Mesenchymal stem cell (in vitro differentiated cells and primary cell): ENCODE data around the gene TTLL13.

ENCODE experiments used
- DNase-seq: peaks from one replicate; pipeline ENCODE4 v3.0.0-alpha.2; 2013
- H2AFZ ChIP-seq: one replicate; pipeline ENCODE4 v1.6.1; 2013; ENCODE audit warnings: low read depth, mild to moderate bottlenecking, control low read depth, inconsistent platforms, low read length, moderate library complexity
- H2AK5ac ChIP-seq: 2 replicates; pipeline ENCODE4 v1.6.1; 2013; ENCODE audit warnings: low read length, moderate library complexity, mild to moderate bottlenecking, inconsistent platforms; ENCODE audit not compliant: severe bottlenecking
- H2BK120ac ChIP-seq: one replicate; pipeline ENCODE4 v1.6.1; 2013; ENCODE audit warnings: low read depth, mild to moderate bottlenecking, inconsistent platforms, low read length, moderate library complexity
- H2BK12ac ChIP-seq, 2 experiments: one replicate each; pipeline ENCODE4 v1.6.1; 2013; ENCODE audit warnings: inconsistent platforms in 2 of 2, low read length in 2 of 2, mild to moderate bottlenecking in 2 of 2, moderate library complexity in 2 of 2, control low read depth in 1 of 2
- H2BK15ac ChIP-seq: one replicate; pipeline ENCODE4 v1.6.1; 2013; ENCODE audit warnings: mild to moderate bottlenecking, low read depth, inconsistent platforms; ENCODE audit not compliant: poor library complexity, severe bottlenecking
- H2BK5ac ChIP-seq: 2 replicates; pipeline ENCODE4 v1.6.1; 2013; ENCODE audit warnings: low read depth, mild to moderate bottlenecking, low read length, control low read depth, inconsistent platforms; ENCODE audit not compliant: poor library complexity, severe bottlenecking
- H3K14ac ChIP-seq, 2 experiments: one replicate each; pipeline ENCODE4 v1.6.1; 2013; ENCODE audit warnings: inconsistent platforms in 2 of 2, low read length in 2 of 2, control low read depth in 1 of 2, mild to moderate bottlenecking in 1 of 2, moderate library complexity in 1 of 2
- H3K18ac ChIP-seq, 2 experiments: one replicate each; pipeline ENCODE4 v1.6.1; 2013; ENCODE audit warnings: inconsistent platforms in 2 of 2, low read length in 2 of 2, control low read depth in 1 of 2, low read depth in 1 of 2, mild to moderate bottlenecking in 1 of 2
- H3K23ac ChIP-seq, 2 experiments: one replicate each; pipeline ENCODE4 v1.6.1; 2013; ENCODE audit warnings: inconsistent platforms in 2 of 2, low read length in 2 of 2, mild to moderate bottlenecking in 2 of 2, moderate library complexity in 2 of 2, control low read depth in 1 of 2
- H3K27ac ChIP-seq: 2 replicates; pipeline ENCODE4 v1.5.1; 2013; ENCODE audit warnings: mild to moderate bottlenecking, moderate library complexity, low read length, control low read depth, inconsistent platforms; ENCODE audit not compliant: poor library complexity, severe bottlenecking
- H3K27me3 ChIP-seq, 2 experiments: 2 replicates each; pipeline versions ENCODE4 v1.6.1 to v1.7.0; 2013; ENCODE audit warnings: low read length in 2 of 2, mild to moderate bottlenecking in 2 of 2, moderate library complexity in 2 of 2, control low read depth in 1 of 2, inconsistent platforms in 1 of 2; ENCODE audit not compliant: control insufficient read depth in 1 of 2, insufficient read depth in 1 of 2
- H3K36me3 ChIP-seq, 2 experiments: 2 replicates each; pipeline versions ENCODE4 v1.6.1 to v1.7.0; 2013; ENCODE audit warnings: low read length in 2 of 2, control low read depth in 1 of 2, inconsistent platforms in 1 of 2, low read depth in 1 of 2, mild to moderate bottlenecking in 1 of 2; ENCODE audit not compliant: insufficient read depth in 2 of 2, control insufficient read depth in 1 of 2
- H3K4ac ChIP-seq, 2 experiments: one replicate each; pipeline ENCODE4 v1.6.1; 2013; ENCODE audit warnings: inconsistent platforms in 2 of 2, low read length in 2 of 2, mild to moderate bottlenecking in 2 of 2, moderate library complexity in 2 of 2, control low read depth in 1 of 2, low read depth in 1 of 2
- H3K4me1 ChIP-seq: 2 replicates; pipeline ENCODE4 v1.6.1; 2013; ENCODE audit warnings: low read depth, low read length, control low read depth; ENCODE audit not compliant: control insufficient read depth, insufficient read depth
- H3K4me2 ChIP-seq: 2 replicates; pipeline ENCODE4 v1.6.1; 2013; ENCODE audit warnings: low read length, mild to moderate bottlenecking, inconsistent platforms; ENCODE audit not compliant: poor library complexity, severe bottlenecking
- H3K4me3 ChIP-seq, 2 experiments: 2 replicates each; pipeline versions ENCODE4 v1.5.1 to v1.7.0; 2013; ENCODE audit warnings: low read length in 2 of 2, mild to moderate bottlenecking in 2 of 2, control low read depth in 1 of 2, low read depth in 1 of 2; ENCODE audit not compliant: insufficient read depth in 1 of 2
- H3K79me1 ChIP-seq: replicated peaks from 2 replicates; pipeline ENCODE4 v1.6.1; 2013; ENCODE audit warnings: mild to moderate bottlenecking, control low read depth, low read length, inconsistent platforms; ENCODE audit not compliant: poor library complexity, severe bottlenecking
- H3K9ac ChIP-seq: 2 replicates; pipeline ENCODE4 v1.7.0; 2013; ENCODE audit warnings: mild to moderate bottlenecking, low read length, moderate library complexity
- H3K9me3 ChIP-seq: 2 replicates; pipeline ENCODE4 v1.7.0; 2013; ENCODE audit warnings: mild to moderate bottlenecking, low read length; ENCODE audit not compliant: control insufficient read depth
- H4K8ac ChIP-seq: one replicate; pipeline ENCODE4 v1.6.1; 2013; ENCODE audit warnings: inconsistent platforms, mild to moderate bottlenecking, low read length, moderate library complexity
- H4K91ac ChIP-seq: one replicate; pipeline ENCODE4 v1.6.1; 2013; ENCODE audit warnings: mild to moderate bottlenecking, low read length, inconsistent platforms
- WGBS: methylation state at CpG from one replicate; pipeline ENCODE4 v1.1.7; 2013; ENCODE audit warnings: mixed read lengths; 5-methylcytosine and 5-hydroxymethylcytosine counted together

The TTLL13 gene

GRCh38 chr15:90223441-90224165 is 25.8 kb upstream of the TTLL13 start:
- Histone ChIP-seq H3K36me3 (peaks cover 54 to 62% of the 10 kb centered on the region in 2 experiments), H4K8ac (no peak overlapping the region), H4K91ac (no peak overlapping the region), H2BK120ac (no peak overlapping the region), H3K9ac (no peak overlapping the region), H3K4ac (no peak overlapping the region), H3K79me1 (peaks cover 24% of the 10 kb centered on the region), H3K4me2 (no peak overlapping the region), H2BK15ac (no peak overlapping the region), H3K14ac (no peak overlapping the region), H2AK5ac (peak overlapping the region; percentile 9), H2BK5ac (no peak overlapping the region), H3K23ac (no peak overlapping the region), H3K4me3 (no peak overlapping the region), H2AFZ (no peak overlapping the region), H2BK12ac (no peak overlapping the region), H3K4me1 (peaks cover 21% of the 10 kb centered on the region), H3K27ac (no peak overlapping the region), H3K18ac (no peak overlapping the region), H3K9me3 (no peaks in the 10 kb centered on the region), H3K27me3 (no peaks in the 10 kb centered on the region)
- WGBS: 95% methylated on average over 22 of the region's 22 CpGs
- DNase-seq: no peak

GRCh38 chr15:90225047-90225446 is 24.3 kb upstream of the TTLL13 start:
- H3K18ac ChIP-seq: no peak overlapping the region
- H3K4me1 ChIP-seq: peaks cover 19% of the 10 kb centered on the region
- H2BK15ac ChIP-seq: no peak overlapping the region
- no peaks in the 10 kb centered on the region for H3K9me3 ChIP-seq
- H3K23ac ChIP-seq: no peak overlapping the region
- peak overlapping the region; percentile 18 for H4K91ac ChIP-seq
- no peak overlapping the region for H2BK12ac ChIP-seq
- 96% methylated on average over 17 of the region's 17 CpGs for WGBS
- peaks cover 16% of the 10 kb centered on the region for H3K79me1 ChIP-seq
- H3K4ac ChIP-seq: no peak overlapping the region
- DNase-seq: no peak
- H3K36me3 ChIP-seq: peaks cover 63 to 69% of the 10 kb centered on the region in 2 experiments
- no peak overlapping the region for H3K4me3 ChIP-seq
- H2AK5ac ChIP-seq: no peak overlapping the region
- no peak overlapping the region for H2BK120ac ChIP-seq
- H3K14ac ChIP-seq: no peak overlapping the region
- H2BK5ac ChIP-seq: no peak overlapping the region
- no peak overlapping the region for H4K8ac ChIP-seq
- no peaks in the 10 kb centered on the region for H3K27me3 ChIP-seq
- H3K4me2 ChIP-seq: no peak overlapping the region
- no peak overlapping the region for H3K9ac ChIP-seq
- no peak overlapping the region for H3K27ac ChIP-seq
- no peak overlapping the region for H2AFZ ChIP-seq

- Histone ChIP-seq H2BK12ac (no peak overlapping the region), H3K9me3 (no peaks in the 10 kb centered on the region), H2BK15ac (no peak overlapping the region), H3K4me2 (no peak overlapping the region), H3K23ac (no peak overlapping the region), H3K27ac (no peak overlapping the region), H2BK120ac (no peak overlapping the region), H3K4me1 (peaks cover 19% of the 10 kb centered on the region), H4K8ac (no peak overlapping the region), H2AFZ (no peak overlapping the region), H2BK5ac (no peak overlapping the region), H3K18ac (no peak overlapping the region), H3K9ac (no peak overlapping the region), H3K27me3 (no peaks in the 10 kb centered on the region), H2AK5ac (no peak overlapping the region), H3K79me1 (peaks cover 16% of the 10 kb centered on the region), H3K14ac (no peak overlapping the region), H3K36me3 (peaks cover 67 to 75% of the 10 kb centered on the region in 2 experiments), H3K4me3 (no peak overlapping the region), H3K4ac (no peak overlapping the region), H4K91ac (no peak overlapping the region)
- WGBS: 90% methylated on average over 14 of the region's 18 CpGs
- DNase-seq: no peak
Observed at GRCh38 chr15:90225504-90226234, 23.7 kb upstream of the TTLL13 start.

GRCh38 chr15:90227336-90227735 is 22.0 kb upstream of the TTLL13 start:
- no peak overlapping the region for H2AFZ ChIP-seq
- 95% methylated on average over 7 of the region's 7 CpGs for WGBS

More at GRCh38 chr15:90227336-90227735, 22.0 kb upstream of the TTLL13 start:
- Histone ChIP-seq H3K9ac (no peak overlapping the region), H3K4me3 (no peak overlapping the region), H2BK12ac (no peak overlapping the region), H2BK120ac (no peak overlapping the region), H3K27ac (no peak overlapping the region), H3K27me3 (no peaks in the 10 kb centered on the region), H2AK5ac (no peak overlapping the region), H3K4ac (no peak overlapping the region), H2BK15ac (no peak overlapping the region), H3K4me1 (peaks cover 15% of the 10 kb centered on the region), H3K36me3 (peaks cover 71 to 92% of the 10 kb centered on the region in 2 experiments), H4K91ac (no peak overlapping the region), H3K23ac (no peak overlapping the region), H3K4me2 (no peak overlapping the region), H3K79me1 (peaks cover 20% of the 10 kb centered on the region), H3K18ac (no peak overlapping the region), H3K9me3 (no peaks in the 10 kb centered on the region), H2BK5ac (no peak overlapping the region), H4K8ac (no peak overlapping the region), H3K14ac (no peak overlapping the region)
- DNase-seq: no peak
